K562 (cell line): ENCODE results near the gene RNF223. TPM values are rescaled to one million over a fixed set of nuclear protein-coding genes. Genes with fewer than 3 reads are reported as not detected.

ENCODE experiments used
- COPS2 ChIP-seq: fragments of 450-650 bp; conservative IDR thresholded peaks from 2 replicates; pipeline ENCODE4 v1.6.1; 2016; ENCODE audit warnings: mild to moderate bottlenecking, moderate library complexity
- FOXM1 ChIP-seq, 2 experiments: fragments of 450-650 bp in 1 of 2; sonication (generic) in 1 of 2; formaldehyde crosslinking in 1 of 2; IDR thresholded peaks; 2 replicates each; pipeline versions ENCODE4 v1.6.1 to v1.9.0; 2017 to 2022; ENCODE audit warnings: low read depth in 2 of 2, mild to moderate bottlenecking in 2 of 2, missing genetic modification reagents in 1 of 2, moderate library complexity in 1 of 2
- KDM1A ChIP-seq, 2 experiments: fragments of 450-650 bp; IDR thresholded peaks; 2 replicates each; pipeline ENCODE4 v1.6.1; 2016; ENCODE audit warnings: mild to moderate bottlenecking in 2 of 2
- NFIC ChIP-seq: fragments of 450-650 bp; IDR thresholded peaks from 2 replicates; pipeline ENCODE4 v1.6.1; 2017; ENCODE audit warnings: mild to moderate bottlenecking, inconsistent platforms
- NRF1 ChIP-seq, 2 experiments: fragments of 450-650 bp; IDR thresholded peaks in 1 of 2; conservative IDR thresholded peaks in 1 of 2; 2 replicates each; pipeline ENCODE4 v1.6.1; 2014; ENCODE audit warnings: mild to moderate bottlenecking in 2 of 2
- RREB1 ChIP-seq: fragments of 250-450 bp; sonication (Bioruptor Pico); IDR thresholded peaks from 2 replicates; pipeline ENCODE4 v1.4.0; 2020
- polyA plus RNA-seq, 8 experiments: library from polyadenylated mRNA; depleted of rRNA in 4 of 8; stranded (reverse) in 5 of 8; unstranded in 3 of 8; fragments of >200 nt; fragmentation: Nextera tagmentation in 2 of 8; fragmentation: Illumina TruSeq in 1 of 8; extraction: Ambion mirVana in 2 of 8; extraction: Trizol in 1 of 8; gene quantifications; 2 replicates each; pipeline versions ENCODE4 v1.2.1 to v1.2.3, GENCODE V29; 2011 to 2014; ENCODE audit warnings: inconsistent platforms in 1 of 8, missing spikeins in 1 of 8
- total RNA-seq, 7 experiments: library from RNA; depleted of rRNA in 6 of 7; stranded (reverse); fragments of >200 nt in 6 of 7; fragmentation: Illumina TruSeq in 2 of 7; extraction: Trizol in 2 of 7; gene quantifications; 2 replicates each; pipeline versions ENCODE4 v1.2.1 to v1.2.3, GENCODE V29; 2011 to 2021; ENCODE audit warnings: low replicate concordance in 1 of 7
- TF ChIP-seq, protein P1 (sequence below): fragments of 250-450 bp; sonication (Bioruptor Pico); IDR thresholded peaks from 2 replicates; pipeline ENCODE4 v1.8.0; 2021; ENCODE audit warnings: moderate library complexity, mild to moderate bottlenecking, inconsistent platforms

Gene RNF223
- total and polyA plus RNA-seq, 9 of the 15 experiments (the other 6 are each of a cell fraction or from before 2014, with no cell fraction given): 0.04 to 0.32 TPM; not detected in 7

- TF ChIP-seq, protein P1, sequence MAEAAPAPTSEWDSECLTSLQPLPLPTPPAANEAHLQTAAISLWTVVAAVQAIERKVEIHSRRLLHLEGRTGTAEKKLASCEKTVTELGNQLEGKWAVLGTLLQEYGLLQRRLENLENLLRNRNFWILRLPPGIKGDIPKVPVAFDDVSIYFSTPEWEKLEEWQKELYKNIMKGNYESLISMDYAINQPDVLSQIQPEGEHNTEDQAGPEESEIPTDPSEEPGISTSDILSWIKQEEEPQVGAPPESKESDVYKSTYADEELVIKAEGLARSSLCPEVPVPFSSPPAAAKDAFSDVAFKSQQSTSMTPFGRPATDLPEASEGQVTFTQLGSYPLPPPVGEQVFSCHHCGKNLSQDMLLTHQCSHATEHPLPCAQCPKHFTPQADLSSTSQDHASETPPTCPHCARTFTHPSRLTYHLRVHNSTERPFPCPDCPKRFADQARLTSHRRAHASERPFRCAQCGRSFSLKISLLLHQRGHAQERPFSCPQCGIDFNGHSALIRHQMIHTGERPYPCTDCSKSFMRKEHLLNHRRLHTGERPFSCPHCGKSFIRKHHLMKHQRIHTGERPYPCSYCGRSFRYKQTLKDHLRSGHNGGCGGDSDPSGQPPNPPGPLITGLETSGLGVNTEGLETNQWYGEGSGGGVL (CRISPR knock-in tag): no peak
- TF ChIP-seq NRF1 (conservative IDR thresholded peaks at IDR 0.05 in 1 of 2, IDR thresholded peaks at IDR 0.05 in 1 of 2) (no peak), RREB1 (no peak), COPS2 (no peak), FOXM1 (IDR thresholded peaks at IDR 0.05; ENCODE audit: low read depth) (no peak), FOXM1 (CRISPR knock-in tag; IDR thresholded peaks at IDR 0.05; ENCODE audit: low read depth) (no peak), NFIC (no peak), KDM1A (IDR thresholded peaks at IDR 0.05) (no peak)
Observed at GRCh38 chr1:1043921-1044320, 30.2 kb downstream of the RNF223 start (continued).
